Stimulated activated CD4-positive, alpha-beta T cell treated with anti-CD3 and anti-CD28 coated beads, Interleukin-2, amount 100 ng/mL, for 4 hours (primary cell): ENCODE results near the gene MOSMO.
"Not testable (repeated sequence)": the region's sequence is repeated elsewhere in the genome, so short reads cannot be mapped to it uniquely, and the experiment has no call there.

Source experiments
- DNase-seq: peaks from one replicate; pipeline ENCODE4 v3.0.0-alpha.2; 2020; ENCODE audit warnings: low read depth

Gene MOSMO

GRCh38 chr16:22007509-22008214 is at the start of gene MOSMO:
MOSMO (plus strand) TSS chr16:22008111; CDS start chr16:22008302, 191 bp downstream.
- peak; percentile 52 for DNase-seq

- DNase-seq = no peak
Observed at GRCh38 chr16:21959050-21959449, 48.9 kb upstream of the MOSMO start.

GRCh38 chr16:21962475-21962874 is 45.4 kb upstream of the MOSMO start:
- no peak for DNase-seq

- no peak for DNase-seq
Observed at GRCh38 chr16:21963887-21964286, 44.0 kb upstream of the MOSMO start.

- DNase-seq = no peak
Observed at GRCh38 chr16:21964353-21964752, 43.6 kb upstream of the MOSMO start.

- DNase-seq = no peak
Observed at GRCh38 chr16:21971856-21972255, 36.1 kb upstream of the MOSMO start.

- DNase-seq = no peak
Observed at GRCh38 chr16:21973945-21974344, 34.0 kb upstream of the MOSMO start.

- DNase-seq = no peak
Observed at GRCh38 chr16:21980032-21980431, 27.9 kb upstream of the MOSMO start.

- no peak for DNase-seq
Observed at GRCh38 chr16:21982108-21982507, 25.8 kb upstream of the MOSMO start.

GRCh38 chr16:21984062-21984461 is 23.8 kb upstream of the MOSMO start:
- no peak for DNase-seq

- DNase-seq = no peak
Observed at GRCh38 chr16:21985524-21985923, 22.4 kb upstream of the MOSMO start.

GRCh38 chr16:21986692-21987246 is 21.1 kb upstream of the MOSMO start:
- no peak for DNase-seq

GRCh38 chr16:21987498-21987897 is 20.4 kb upstream of the MOSMO start:
- no peak for DNase-seq

- no peak for DNase-seq
Observed at GRCh38 chr16:21989133-21989532, 18.8 kb upstream of the MOSMO start.

GRCh38 chr16:21989751-21990150 is 18.2 kb upstream of the MOSMO start:
- no peak for DNase-seq

- no peak for DNase-seq
Observed at GRCh38 chr16:21990381-21990944, 17.4 kb upstream of the MOSMO start.

GRCh38 chr16:21991621-21992020 is 16.3 kb upstream of the MOSMO start:
- no peak for DNase-seq

- DNase-seq = no peak
Observed at GRCh38 chr16:21994856-21995465, 12.9 kb upstream of the MOSMO start.

GRCh38 chr16:21996923-21997696 is 10.8 kb upstream of the MOSMO start:
- no peak for DNase-seq

GRCh38 chr16:21997697-21998480 is 10.0 kb upstream of the MOSMO start:
- no peak for DNase-seq

GRCh38 chr16:22001591-22001990 is 6.3 kb upstream of the MOSMO start:
- no peak for DNase-seq

- DNase-seq = not testable (repeated sequence)
Observed at GRCh38 chr16:22002047-22002446, 5.9 kb upstream of the MOSMO start.
